ENCODE measurements around the gene F8.

Gene F8

DNA sequence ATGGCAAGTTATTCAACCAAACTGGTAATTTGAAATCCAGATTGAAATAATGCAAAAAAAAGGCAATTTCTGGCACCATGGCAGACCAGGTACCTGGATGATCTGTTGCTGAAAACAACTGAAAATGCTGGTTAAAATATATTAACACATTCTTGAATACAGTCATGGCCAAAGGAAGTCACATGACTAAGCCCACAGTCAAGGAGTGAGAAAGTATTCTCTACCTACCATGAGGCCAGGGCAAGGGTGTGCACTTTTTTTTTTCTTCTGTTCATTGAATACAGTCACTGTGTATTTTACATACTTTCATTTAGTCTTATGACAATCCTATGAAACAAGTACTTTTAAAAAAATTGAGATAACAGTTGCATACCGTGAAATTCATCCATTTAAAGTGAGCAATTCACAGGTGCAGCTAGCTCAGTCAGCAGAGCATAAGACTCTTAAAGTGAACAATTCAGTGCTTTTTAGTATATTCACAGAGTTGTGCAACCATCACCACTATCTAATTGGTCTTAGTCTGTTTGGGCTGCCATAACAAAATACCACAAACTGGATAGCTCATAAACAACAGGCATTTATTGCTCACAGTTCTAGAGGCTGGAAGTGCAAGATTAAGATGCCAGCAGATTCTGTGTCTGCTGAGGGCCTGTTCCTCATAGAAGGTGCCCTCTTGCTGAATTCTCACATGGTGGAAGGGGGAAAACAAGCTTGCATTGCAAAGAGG lies 212.4 kb downstream of the F8 start:
- no peak for DNase-seq

DNA sequence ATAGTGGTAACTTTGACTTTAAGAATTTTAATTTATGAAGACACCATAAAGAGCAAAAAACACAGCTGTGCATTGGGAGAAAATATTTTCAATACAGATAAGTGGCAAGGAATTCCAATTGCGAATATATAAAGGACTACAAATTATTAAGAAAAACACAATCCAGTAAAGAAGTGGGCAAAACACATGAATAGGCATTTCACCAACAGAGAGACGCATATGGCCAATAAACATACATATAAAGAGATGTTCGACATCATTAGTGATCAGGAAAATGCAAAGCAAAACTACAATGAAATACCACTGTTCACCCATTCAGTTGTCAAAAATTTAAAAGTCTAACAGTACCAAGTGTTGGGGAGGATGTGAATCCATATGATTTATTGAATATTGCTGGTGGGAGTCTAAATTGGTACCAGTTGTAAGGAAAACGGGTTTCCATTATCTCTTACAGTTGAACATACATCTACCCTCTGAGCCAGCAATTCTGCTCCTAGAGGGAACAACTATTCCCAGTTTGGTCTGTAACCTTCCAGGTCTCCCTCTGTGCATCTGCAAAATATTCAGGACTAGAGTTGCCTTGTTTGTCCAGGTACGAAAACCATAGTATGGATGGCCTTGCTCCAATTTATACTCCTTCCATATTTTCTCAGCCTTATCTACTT lies 215.6 kb downstream of the F8 start:
- no peak for DNase-seq

DNA sequence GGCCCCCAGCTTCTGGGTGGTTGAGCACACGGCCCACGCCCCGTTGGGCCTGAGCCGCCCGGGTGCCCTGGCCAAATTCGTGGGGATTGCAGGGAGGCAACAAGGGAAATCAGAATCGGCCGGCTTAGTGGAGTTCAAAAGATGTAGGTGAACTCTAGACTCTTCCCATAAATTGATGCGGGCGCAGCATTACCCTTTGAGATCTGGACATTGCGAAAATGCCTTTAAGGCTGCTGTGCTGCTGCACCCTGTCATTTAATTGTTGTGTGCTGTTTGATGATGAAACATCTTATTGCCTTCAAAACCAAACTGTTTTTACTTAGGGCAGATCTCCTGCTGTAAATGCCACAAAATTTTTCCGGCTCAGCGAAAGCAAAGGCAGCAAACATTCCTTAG lies 216.8 kb downstream of the F8 start:
- DNase-seq: no peak

DNA sequence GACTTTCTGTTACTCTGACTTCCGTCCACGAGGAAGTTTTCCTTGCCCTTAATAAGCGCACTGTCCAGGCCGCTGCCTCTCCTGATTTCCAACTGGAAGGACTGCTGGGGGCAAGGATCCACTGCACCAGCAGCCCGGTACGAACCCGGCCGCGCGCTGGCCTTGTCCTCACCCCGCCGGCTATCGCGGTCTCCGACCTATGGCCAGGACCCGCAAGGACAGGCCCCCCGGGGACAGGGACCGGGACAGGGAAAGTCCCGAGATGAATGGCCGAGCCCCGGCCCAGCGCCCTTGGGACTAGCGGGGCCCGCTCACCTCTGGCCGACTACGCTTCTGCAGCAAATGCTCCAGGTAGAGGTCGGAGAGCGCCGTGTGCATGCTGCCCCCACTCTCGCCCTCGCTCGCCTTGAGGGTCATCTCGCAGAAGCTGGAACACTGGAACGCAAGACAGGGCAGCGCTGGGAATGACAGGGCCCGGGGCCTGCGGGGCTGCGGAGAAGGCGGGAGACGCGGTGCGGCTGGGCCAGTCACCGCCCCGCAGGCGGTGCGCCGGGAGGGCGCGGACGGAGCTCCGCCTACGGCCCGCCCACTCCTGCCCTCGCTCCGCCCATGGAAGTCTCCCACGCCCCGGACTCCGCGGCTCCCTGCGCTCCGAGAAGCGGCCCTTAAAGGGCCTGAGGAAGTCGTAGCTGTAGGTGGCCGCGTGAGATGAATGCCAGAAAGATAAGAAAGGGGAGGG lies 217.4 kb downstream of the F8 start, which contains the start of gene MPP1:
TSS of gene MPP1 (minus strand) at position 529 of the 739 bp plus-strand sequence. CDS start at position 417, 112 bp downstream.
- no peak for DNase-seq

DNA sequence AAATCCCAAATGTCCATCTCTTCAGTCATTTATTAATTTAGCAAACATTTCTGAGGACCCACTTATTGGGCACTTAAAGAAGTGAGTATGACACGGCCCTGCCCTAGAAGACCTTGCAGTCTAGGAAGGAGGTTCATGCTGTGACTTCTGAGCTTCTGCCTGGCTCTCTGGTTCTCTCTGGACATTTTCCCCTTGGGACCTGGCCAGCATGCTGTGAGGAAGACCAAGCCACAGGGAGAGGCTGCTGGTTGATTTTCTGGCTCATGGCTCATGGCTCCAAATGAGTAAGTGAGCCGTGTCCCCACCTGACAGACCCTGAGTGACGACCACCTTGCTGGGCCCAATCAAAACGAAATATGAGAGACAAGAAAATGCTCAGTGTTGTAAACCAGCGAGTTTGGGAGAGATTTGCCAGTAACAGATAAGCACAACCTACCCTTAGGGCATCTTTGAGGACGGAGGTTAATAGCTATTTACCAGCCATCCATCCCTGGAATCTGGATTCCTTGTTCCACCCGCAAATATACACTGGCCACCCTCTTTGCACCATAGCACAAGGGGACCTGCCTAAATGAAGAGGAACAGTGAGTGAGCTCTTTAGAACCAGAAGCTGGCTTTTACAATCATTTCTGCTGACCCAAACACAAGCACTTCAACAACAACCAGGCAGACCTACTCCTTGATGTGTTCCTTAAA lies 218.1 kb downstream of the F8 start:
- no peak for DNase-seq

DNA sequence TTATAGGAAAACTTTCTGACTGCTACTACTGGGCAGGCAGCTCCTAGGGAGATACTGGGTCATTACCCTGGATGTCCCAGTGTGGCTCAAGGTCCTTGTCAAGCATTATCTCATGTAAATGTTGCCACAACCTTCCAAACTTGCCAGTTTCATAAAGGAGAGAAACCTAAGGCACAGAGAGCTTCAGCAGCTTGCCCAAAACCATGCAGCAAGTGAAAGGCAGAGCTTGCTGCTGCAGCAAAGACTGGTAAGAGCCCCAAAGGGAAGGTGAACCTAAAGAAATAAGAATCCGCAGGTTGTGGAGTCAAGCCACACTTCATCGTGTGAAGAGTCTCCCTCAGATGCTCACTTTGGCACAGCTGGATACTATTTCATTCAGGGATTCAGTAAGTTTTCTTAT lies 219.6 kb downstream of the F8 start:
- DNase-seq: no peak

DNA sequence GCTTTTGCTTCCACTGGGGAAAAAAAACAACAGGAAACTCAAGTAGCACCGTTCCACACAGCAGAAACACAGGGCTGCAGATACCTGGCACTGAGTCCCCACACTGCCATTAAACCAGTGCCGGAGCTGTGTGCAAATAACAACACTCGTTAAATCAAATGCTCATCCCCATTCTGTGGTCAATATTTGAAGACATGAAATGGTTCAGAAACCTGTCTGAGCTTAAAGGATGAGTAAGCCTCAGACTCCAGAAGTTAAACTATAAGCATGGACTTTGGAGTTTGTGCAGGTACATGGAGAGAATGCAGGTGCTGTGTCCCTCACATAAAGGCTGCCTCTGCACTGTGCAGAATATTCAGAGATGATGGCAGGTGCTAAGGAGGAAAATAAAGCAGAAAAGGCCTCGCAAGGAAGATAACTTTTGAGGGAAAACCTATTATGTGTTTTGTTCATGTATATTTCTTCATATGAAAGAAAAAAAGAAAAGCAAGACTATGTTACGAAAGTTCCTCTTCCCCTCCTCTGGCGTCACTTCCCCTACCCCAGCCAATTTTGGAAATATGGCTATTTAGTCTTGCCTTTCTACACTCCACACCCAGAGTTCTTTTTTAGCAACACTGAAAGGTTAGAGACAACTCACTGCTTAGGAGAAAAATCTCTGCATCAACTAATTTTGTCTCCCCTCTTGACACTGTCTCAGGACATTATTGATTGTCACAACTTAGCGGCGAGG lies 221.9 kb downstream of the F8 start:
- DNase-seq: no peak

DNA sequence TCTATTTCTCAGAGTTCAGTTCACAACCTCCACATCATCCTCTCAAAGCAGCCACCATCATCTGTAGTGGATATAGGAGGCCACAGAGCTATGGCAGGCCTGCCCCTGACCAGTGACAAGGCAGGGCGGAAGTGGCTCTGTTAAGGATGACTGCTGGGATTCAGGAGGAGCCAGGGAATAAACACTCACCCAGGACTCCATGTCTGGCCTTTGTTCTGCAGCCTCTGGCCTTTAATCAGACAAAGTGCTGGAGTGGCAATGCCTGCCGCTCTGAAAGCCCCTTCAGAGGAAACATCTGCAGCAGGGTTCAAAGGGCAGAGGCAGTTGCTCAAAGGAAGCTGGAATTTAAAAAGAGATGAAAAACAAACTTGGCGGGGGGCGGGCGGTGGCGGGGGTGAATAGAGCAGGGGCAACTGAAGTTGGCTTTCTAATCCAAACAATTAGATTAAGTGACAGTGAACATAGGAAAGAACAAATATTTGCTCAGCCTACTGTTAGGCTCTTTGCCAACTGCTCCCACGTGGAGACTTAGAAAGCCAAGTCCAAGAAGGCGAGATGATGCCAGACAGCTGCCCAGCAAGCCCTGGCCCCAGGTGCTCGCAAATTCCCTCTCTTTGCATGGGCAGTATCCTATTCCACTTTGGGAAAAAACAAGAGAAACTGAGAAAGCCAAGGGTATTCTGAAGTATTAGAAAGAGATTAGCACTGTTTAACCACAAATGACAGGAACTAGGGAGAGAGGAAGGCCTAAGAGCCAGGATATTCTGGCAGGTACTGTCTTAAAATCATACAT lies 222.8 kb downstream of the F8 start:
- peak; percentile 77 for DNase-seq

DNA sequence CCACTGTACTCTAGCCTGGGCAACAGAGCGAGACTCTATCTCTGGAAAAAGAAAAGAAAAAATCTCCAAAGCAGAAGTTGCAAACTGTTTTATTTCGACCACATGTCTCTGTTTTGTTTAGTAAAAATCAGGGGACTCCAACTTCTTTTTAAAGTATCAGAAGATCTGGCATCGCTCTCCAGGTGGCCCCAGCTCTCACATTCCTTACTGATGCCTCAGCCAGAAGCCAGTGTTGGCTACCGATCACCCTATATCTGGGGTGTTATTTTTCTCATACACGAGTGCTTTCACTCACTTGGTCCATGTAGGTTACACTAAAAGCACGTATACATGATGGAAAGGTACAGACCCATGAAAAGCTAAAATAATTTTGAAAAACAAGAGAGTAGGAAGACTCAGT lies 225.5 kb downstream of the F8 start:
- no peak for DNase-seq

DNA sequence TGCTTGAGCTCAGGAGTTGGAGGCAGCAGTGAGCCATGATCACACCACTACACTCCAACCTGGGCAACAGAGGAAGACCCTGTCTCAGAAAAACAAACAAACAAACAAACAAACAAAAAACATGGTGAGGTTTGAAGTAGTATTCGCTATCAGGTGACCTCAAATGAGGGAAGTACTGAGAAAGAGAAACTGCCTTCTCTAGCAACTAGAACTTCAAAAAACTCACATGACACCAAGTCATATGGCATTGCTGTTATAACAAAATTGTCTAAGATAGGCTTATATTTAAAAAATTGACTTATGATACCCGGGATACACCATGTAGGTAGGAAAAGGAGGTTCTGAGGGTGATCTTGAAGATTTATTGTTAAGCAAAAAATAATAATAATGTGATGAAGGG lies 227.5 kb downstream of the F8 start:
- DNase-seq: no peak

DNA sequence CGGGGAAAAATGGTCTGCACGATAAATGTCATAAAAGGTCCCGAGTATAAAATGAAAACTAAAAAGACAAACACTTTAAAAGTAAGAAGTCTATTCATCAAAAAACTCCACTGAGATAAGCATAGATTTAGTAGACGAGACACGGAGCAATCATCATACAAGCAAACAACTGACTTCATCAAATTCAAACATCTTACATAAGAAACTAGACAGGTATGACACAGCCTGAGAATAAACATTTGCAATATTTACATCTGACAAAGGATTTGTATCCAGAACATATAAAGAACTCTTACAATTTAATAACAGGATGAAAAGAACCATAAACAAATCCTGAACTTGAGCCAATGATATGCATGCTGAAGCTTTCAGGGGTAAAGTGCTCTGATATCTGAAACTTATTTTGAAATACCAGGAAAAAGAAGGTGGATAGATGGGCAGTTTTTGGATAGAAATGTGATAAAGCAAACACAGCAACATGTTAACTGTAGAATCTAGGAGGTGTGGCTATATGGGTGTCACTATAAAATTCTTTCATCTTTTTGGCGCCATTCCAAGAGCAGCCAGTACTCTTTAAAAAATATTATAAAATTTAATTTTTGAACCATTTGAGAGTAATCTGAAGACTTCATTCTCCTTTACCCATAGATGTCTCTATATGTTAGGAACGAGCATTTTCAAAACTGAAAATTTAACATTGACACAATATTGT lies 229.3 kb downstream of the F8 start:
- DNase-seq: no peak

DNA sequence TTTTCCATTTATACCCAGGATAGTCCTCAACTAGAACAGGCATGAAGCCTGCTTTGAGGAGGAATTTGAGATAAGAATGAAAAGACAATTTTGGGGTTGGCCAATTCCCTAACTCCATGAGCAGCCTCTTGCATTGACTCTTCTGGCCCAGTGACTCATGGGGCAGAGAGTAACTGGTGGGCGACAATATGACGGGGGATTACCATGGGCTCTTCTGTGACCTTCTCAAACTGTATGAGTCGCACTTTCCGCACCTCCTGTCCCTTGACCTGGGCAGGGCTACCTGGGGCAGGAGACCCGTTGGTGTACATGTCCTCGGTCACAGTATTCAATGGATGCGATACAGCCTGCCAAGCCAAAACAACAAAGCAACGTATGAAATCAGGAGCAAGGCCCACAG lies 230.6 kb downstream of the F8 start:
- DNase-seq: no peak

DNA sequence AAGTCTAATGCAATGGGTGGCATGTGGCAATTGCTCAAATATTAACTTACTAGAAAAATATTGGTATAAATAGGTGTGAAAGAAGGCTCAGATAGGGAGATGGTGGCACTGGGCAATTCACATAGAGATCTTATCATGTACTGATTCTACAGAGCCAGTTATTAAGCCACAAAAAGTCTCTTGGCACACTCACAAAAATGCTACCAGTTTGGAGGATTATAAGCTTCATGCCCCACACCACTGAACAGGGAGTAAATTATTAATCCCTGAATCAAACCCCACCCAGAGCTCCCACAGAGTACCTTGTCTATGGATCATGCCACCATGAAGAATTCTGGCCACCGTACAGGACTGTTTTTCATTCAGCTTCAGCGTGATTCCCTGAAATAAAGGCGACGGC lies 231.1 kb downstream of the F8 start:
- DNase-seq: no peak
